HCEC 1CT (cell line): Measurements from ENCODE around the gene RGS9BP.
"Not testable (repeated sequence)": the region's sequence is repeated elsewhere in the genome, so short reads cannot be mapped to it uniquely, and the experiment has no call there.

Experiments used
- DNase-seq: peaks from one replicate; pipeline ENCODE4 v3.0.0-alpha.2; 2017

Gene RGS9BP

DNA sequence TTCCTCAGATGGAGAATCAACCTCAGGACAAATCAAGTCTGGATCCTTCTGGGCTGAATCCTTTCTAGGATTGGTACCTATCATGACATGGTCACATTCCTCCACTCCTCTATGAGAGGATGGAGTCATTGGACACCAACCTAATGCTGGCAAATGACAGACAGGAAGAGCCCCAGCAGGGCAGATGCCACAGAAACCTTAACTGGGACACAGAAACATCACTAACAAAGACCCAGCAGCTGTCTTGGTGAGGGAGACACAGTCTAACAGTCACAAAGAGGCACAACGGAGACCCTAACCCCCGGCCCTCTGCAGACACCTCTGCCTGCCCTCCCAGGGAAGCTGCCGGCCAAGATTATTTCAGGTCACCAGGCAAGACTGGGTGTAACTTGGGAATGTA is 2.8 kb upstream of the RGS9BP start:
- no peak for DNase-seq

DNA sequence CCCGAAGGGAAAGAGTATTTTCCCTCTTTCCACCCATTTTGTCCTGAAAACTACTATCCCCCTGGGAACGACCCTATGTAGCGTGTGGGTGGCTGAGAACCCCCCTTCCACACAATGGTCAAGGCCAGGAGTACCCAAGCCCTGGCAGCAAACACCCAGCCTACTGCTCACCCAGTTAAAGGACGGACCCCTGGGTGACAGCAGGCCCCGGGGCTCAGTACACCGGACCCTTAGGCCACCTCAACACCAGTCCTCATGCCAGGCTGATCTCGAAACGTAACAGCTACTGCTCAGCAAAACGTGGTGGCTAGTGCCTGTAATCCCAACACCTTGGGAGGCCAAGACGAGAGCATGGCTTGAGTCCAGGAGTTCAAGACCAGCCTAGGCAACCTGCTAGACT is 2.1 kb upstream of the RGS9BP start:
- no peak for DNase-seq

DNA sequence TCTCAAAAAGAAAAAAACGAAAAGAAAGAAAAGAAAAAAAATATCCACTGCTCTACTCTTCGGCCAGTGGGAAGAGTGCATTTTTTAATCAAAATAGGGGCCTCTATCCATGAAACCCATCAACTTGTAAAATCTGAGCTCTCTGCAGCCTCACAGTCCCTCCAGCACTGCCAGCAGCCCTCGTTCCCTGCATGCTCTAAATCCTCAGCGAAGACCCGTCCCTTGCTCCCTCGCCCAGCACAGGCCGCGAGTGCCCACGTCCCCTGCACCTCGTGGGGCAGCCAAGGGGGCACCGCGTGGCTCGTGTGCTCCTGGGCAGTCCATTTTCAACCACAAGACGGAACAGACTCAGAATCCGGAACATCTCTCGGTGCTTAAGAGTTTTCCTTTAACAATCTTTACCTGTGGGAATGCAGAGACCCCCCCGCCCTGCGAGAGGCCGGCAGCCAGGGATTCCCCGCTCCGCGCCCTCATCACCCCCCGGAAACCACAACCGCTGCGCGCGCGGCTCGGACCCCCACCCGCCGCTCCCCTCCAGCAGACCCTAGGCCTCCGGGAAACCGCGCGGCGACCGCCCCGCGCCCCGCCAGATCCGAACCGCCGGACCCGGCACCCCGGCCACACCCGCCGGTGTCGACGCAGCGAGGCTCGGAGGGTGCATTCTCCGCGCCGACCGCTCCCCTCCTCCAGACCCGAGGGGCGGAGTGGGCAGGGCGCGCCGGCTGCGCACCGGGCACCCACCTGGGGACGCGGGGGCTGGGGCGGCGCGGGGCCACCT is 1.3 kb upstream of the RGS9BP start:
- no peak for DNase-seq

DNA sequence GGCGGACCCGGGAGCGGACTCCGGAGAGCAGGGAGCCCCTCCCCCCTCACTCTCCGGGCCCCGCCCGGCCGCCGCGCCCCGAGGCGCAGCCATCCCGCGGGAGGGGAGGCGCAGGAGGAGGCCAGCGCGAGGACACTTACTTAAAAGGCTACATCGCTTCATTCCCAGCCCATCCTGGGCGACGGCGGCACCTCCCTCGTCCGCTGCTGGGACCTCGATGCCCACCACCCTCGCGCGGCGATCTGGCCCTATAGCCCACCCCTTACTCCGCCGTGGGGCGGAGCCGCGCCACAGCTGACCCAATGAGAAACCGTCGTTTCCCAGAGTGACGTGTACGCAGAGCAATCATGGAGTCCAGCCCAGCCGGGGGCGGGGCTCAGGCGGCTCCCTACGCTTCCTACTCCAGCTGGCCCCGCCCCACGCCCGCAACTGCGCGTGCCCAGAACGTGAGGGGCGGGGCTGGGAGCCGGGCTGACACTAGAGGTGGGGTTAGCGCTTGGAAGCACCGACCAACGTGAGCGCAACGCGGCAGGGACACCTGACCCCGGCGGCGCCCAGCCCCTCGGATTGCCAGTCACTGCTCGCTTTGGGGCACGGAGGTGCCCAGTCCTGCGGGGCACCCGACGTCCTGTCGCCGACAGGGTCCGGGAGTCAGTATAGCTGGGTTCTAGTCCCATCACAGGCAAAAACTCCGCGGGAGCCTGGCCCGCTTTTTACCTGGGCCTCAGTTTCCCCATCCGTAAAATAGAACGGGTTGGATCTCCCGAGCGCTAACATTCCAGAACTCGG is 523 bp upstream of the RGS9BP start, which contains the start of gene ANKRD27:
Gene ANKRD27, minus strand, starts transcription at position 250 of the 789 bp plus-strand sequence. CDS start 16,165 bp downstream, outside the sequence.
- peak; percentile 98 for DNase-seq

DNA sequence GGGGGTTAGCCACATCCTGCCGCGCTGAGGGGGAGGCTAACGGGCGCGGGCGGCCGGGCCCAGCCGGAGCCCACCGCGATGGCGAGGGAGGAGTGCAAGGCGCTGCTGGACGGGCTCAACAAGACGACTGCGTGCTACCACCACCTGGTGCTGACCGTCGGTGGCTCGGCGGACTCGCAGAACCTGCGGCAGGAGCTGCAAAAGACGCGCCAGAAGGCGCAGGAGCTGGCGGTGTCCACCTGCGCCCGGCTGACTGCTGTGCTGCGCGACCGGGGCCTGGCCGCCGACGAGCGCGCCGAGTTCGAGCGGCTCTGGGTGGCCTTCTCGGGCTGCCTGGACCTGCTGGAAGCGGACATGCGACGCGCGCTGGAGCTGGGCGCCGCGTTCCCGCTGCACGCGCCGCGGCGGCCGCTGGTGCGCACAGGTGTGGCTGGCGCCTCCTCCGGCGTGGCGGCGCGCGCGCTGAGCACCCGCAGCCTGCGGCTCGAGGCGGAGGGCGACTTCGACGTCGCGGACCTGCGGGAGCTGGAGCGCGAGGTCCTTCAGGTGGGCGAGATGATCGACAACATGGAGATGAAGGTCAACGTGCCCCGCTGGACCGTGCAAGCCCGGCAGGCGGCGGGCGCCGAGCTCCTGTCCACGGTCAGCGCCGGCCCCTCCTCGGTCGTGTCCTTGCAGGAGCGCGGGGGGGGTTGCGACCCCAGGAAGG is 692 bp downstream of the RGS9BP start:
- no peak for DNase-seq

DNA sequence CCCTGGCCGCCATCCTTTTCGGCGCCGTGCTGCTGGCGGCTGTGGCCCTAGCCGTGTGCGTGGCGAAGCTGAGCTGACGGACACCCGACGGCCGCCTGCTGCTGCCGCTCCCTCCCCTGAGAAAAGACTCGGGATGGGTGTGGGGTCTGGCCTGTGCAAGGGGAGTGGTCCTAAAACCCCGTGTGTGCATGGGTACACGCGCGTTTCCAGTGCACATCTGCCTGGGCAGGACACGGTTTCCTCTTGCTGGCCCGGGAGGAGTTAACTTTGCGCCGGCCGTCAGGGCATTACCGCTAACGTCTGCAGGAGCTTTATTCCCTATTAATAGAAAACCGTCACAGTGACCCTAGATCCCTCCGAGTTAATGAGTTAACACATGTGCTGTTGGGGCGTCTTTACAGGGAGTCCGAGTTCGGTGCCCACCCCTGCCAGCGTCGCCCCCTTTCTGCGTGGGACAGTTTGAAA is 1.3 kb downstream of the RGS9BP start:
- DNase-seq = no peak

DNA sequence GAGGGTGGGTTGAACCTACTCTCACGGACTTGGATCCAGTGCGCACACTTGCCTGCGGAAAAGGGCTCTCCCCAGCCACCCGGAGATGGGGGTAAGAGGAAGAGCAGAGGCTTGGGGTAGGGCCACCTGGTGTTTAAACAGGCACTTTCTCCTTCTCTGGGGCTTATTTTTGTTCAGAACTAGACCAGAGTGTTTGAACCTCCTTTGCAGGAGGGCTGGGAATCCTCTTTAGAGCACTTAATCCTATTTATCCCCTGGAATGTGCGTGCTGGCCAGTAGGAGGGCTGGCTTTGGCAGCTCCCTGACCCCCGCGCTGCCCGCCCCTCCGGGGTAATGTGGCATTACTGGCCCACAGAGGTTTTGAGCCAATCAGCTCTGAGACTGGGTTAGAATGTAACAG is 2.0 kb downstream of the RGS9BP start:
- DNase-seq = peak; percentile 31

DNA sequence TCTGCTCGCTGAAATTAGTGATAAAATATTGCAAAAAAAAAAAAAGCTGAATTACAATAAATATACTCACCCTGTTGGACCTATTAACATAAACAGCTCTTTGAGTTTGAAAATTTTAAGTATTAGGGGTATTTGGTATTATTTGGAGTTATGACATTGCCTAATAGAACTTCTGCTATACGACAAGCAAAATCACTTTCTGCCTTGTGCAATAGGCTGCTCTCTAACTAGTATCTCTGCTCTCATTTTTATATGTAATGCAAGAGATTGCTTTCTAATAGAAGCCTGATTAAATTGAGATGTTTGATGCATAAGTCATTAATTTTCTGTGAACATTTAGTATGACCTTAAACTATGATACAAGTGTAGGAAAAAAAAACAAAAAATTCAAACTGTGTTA is 5.3 kb downstream of the RGS9BP start:
- DNase-seq = no peak

DNA sequence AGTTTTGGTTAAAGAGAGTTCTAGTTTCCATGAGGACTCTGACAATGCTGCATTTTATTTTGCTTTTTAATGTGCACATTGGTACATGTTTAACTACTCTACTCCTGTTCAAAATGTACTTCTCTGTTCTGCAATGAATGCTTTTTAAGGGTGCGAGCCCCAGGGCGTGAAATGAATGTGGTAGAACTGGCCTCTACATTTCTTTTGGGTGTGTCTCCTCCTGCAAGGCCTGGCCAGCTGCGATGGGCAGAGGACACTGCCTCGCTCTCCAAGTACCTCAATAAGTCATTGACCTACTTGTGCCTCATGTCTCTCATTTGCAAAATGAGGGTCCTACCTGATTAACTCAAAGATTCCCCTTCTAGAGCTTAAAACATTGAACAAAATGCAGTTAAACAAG is 6.7 kb downstream of the RGS9BP start:
- no peak for DNase-seq

DNA sequence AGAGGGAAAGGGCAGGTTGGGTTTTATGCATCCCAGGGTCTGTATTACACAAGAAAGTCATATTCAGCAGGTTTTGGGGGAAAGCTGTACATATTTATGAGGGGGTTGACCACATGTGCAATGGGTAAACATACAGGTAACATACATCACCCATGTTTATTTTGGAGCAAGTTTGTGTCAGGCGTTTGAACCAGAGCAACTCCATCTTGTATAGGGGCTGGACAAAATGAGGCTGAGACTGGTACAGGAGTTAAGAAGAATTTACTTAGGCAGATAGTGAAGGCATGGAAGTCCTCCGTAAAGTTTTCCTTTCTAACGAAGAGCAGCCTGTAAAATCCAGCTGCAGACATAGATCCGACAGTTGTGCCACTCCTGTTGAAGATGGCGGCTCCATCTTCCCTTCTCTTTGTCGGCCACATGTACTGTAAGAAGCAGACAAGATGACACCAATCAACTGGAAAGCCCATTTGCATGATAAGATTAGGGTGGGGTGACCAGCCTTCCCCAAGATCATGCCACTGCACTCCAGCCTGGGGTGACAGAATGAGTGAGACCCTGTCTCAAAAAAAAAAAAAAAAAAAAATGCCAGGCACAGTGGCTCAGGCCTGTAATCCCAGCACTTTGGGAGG is 11.3 kb downstream of the RGS9BP start:
- no peak for DNase-seq

DNA sequence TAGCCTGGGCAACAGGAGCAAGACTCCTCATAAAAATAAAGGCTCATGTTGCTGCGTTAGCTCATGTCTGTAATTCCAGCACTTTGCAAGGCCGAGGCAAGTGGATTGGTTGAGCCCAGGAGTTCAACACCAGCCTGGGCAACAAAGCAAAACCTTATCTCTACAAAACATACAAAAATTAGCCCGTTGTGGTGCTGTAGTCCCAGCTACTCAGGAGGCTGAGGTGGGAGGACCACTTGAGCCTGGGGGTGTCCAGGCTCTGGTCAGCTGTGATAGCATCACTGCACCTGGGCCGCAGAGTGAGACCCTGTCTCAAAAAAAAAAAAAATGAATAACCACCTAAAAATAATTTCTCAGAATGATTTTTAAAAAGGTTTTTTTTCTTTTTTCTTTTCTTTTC is 12.0 kb downstream of the RGS9BP start:
- no peak for DNase-seq

DNA sequence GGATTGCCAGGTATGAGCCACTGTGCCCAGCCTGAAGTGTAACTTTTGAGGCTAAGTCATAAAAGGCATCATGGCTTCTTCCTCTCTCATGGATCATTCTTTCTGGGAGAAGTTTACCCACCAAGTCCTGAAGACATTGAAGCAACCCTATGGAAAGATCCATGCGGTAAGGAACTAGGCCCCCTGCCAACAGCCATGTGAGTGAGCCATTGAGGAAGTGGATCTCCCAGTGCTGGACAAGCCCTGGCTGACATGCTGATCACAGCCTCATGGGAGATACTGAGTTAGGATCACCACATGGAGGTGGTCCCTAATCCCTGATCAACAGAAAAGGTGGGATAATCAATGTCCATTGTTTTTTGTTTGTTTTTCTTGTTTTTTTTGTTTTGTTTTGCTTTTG is 12.7 kb downstream of the RGS9BP start:
- DNase-seq = no peak

DNA sequence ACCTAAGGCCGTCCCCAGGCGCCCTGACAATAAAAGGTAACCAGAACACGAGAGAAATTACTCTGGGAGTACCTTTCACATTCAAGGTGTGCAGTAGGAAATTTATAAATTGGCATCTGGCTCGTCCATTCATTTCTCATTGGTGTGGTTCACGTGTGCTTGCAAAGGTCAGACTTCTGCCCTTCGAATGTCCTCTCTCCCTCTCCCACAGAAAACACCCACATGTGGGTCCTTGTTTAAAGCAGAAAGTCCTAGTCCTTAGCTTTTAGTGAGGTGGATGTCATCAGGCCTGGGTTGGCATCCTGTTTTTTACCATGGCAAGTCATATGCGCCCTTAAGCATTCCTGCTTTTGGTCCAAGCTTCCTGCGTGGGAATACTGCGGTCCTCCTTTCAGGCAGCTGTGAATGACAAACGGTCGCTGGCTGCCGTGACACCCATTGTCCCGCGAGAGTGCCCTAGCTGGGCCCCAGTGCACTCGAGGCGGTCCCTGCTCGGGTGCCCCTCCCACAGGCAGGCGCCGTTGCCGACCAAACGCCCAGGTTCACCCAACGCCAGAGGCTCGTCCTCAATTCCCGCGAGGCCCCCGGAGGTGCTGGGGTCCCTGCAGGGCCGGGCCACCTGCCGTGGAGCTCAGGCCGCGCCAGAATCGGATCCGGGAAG is 15.8 kb downstream of the RGS9BP start, which contains the start of gene NUDT19:
Gene NUDT19, plus strand, starts transcription at position 531 of the 661 bp plus-strand sequence. CDS start 140 bp downstream, outside the sequence.
- DNase-seq = peak; percentile 79

DNA sequence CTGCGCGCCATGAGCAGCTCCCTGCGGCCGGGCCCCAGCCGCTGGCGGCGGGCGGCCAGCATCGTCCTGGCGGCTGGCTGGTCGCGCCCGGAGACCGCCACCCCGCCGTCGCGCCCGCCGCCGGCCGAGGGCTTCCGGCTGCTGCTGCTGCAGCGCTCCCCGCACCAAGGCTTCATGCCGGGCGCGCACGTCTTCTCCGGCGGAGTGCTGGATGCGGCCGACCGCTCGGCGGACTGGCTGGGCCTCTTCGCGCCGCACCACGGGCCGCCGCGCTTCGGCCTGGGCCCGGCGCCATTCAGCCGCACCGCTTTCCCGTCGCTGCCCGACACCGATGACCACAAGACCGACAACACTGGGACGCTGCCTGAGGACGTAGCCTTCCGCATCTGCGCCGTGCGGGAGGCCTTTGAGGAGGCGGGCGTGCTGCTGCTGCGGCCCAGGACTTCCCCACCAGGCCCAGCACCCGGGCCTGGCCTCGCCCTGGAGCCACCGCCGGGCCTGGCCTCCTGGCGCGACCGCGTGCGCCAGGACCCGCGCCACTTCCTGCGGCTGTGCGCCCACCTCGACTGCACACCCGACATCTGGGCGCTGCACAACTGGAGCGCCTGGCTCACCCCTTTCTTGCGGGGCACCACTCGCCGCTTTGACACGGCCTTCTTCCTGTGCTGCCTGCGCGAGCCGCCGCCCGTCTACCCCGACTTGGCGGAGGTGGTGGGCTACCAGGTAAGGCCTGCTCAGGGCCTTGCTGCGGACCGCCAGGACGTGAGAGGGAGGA is 16.5 kb downstream of the RGS9BP start:
- DNase-seq = peak; percentile 35

DNA sequence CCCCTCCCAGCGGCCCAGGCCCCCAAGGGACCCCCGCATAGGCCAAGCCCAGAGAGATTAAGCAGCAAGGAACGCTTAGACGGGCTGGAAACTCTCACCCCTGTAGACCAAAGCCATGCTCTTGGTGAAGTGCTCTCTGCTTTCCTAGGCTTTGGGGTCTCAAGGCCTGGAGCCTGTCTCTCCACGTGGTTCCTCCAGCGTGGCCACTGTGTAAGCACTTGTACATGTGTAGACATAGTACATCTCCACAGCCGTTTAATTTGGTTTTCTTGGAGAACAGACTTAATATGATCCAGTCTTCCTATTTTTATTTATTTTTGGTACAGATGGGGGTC is 17.0 kb downstream of the RGS9BP start:
- DNase-seq = no peak

DNA sequence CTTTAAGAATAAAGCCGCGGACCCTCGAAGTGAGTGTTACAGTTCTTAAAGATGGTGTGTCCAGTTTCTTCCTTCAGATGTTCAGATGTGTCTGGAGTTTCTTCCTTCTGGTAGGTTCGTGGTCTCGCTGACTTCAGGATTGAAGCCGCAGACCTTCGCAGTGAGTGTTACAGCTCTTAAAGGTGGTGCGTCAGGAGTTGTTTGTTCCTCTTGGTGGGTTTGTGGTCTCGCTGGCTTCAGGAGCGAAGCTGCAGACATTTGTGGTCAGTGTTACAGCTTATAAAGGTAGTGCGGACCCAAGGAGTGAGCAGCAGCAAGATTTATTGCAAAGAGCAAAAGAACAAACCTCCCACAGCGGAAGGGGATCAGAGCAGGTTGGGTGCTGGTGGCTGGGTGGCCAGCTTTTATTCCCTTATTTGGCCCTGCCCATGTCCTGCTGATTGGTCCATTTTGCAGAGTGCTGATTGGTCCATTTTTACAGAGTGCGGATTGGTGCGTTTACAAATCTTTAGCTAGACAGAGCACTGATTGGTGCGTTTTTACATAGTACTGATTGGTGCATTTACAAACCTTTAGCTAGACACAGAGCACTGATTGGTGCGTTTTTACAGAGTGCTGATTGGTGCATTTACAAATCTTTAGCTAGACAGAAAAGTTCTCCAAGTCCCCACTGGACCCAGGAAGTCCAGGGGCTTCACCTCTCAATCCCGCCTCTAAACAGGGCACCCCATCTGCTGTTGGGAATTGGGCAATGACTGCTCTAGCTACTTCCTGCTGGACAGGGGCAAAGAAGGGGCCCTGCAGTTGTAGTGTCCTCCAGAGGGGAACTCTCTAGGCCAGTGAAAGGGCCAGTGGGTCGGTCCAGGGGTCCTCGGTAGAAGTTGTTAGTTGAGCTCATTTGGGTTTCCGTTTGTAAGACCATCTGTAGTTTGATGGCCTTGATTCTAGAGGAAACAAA is 17.8 kb downstream of the RGS9BP start:
- not testable (repeated sequence) for DNase-seq

DNA sequence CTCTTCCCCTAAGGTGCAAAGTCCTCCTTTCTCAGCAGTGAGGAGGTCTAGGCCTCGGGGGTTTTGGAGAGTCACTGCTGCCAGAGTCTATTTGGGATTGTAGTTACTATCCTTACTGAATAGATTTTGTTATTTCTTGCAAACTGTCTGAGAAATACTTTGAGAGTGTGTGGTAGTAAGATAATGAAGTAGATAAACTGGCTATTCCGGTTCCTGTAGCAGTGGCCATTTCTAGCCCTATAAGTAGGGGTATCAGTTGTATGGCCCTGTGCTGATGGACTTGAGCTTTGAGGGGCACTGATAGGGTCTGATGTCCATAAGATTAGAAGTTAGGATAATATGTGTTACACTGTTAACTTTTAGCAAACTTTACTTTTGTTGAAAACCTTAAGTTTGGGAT is 18.7 kb downstream of the RGS9BP start:
- DNase-seq = not testable (repeated sequence)

DNA sequence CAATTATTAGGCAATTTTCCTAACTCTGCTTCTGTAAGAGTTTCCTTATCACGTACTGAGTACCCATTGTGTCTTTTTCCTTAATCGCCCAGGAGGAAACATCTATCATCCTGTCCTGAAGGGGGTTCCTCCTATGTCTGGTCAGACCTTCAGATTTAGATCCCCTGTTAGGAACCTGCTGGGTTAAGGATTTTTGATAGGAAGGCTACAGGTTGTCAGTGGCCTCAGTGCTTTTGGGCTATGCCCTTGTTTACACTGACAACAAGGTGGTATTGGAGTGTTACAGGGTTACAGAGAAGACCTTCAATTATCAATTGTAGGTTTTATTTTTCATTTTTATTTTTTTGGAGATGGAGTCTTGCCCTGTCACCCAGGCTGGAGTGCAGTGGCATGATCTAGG is 19.2 kb downstream of the RGS9BP start:
- DNase-seq = not testable (repeated sequence)

DNA sequence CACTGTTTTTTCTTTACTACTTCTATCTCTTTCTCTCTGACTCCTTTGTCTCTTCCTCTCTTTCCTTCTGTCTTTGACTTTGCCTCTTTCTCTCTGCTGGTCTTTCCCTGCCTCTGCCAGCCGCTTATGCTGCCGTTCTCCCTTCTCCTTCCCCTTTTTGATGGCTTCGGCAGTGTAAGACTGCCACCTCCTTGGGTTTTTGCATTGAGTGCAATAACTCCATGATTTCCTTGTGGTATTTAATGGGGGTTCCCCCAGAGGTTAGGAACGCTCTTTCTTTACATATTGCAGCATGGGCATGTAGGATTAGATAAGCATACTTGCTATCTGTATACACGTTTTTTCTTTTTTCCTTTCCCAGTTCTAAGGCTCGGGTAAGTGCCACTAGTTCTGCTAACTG is 19.9 kb downstream of the RGS9BP start:
- not testable (repeated sequence) for DNase-seq

DNA sequence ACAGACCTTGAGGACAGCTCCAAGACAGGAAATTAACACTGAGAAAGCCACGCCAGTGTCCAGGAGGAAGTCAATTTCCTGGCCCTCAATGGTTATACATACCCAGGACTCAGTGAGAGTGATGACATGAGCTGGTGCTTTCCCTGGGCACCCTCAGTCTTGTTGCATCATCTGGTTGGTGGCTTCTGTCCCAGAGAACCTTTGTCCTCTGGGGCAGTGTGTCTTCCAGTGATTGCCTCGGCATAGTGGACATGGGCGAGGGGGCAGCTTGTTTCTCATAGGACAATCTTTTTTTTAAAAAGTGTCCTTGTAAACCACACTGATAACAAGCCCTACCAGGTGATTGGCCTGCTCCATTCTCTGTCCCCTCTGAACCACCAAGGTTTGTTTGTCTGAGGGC is 21.1 kb downstream of the RGS9BP start:
- not testable (repeated sequence) for DNase-seq
